Activated CD4-positive, CD25-positive, alpha-beta regulatory T cell (primary cell): ENCODE results near the gene ZNF740.

Experiments used
- DNase-seq, 4 experiments: peaks; one replicate each; lab custom pipeline; 2025; lab: John Stamatoyannopoulos, UW

Gene ZNF740

DNA sequence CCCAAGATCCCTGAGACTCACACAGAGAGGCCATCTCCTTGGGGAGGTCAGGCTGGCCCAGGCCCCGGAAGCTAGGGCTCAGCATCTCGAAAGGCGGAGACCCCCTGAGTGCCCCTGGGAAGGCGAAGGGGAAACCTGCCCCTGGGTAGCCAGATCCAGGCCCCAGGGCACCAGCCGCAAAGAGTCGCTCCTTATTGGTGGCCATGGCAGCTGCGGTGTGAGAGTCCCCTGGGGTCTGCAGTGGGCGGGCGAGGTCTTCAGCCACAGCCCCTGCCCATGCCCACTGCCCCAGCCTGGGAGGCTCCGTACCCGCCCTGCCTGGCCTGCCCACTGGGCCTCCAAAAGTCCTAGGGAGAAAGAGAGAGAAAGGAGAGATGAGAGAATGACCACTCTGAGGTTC lies 46.8 kb downstream of the ZNF740 start:
- no peak for DNase-seq

DNA sequence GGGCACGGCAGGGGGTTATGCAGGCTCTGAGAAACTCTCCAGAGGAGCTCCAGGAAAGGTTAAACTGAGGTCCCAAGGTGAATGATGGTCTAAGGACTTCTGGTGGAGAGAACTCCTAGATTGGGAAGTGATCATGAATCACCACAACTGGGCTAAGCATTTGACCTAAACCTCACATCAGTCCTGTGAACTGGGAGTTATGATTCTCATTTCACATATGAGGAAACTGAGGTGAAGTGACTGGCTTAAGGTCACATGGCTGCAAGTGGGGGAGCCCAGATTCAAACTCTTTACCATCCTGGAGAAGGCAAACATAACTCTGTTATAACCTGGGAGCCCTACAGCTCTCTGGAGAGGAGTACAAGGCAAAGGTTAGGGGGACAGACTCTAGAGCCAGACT lies 47.3 kb downstream of the ZNF740 start:
- no peak for DNase-seq

DNA sequence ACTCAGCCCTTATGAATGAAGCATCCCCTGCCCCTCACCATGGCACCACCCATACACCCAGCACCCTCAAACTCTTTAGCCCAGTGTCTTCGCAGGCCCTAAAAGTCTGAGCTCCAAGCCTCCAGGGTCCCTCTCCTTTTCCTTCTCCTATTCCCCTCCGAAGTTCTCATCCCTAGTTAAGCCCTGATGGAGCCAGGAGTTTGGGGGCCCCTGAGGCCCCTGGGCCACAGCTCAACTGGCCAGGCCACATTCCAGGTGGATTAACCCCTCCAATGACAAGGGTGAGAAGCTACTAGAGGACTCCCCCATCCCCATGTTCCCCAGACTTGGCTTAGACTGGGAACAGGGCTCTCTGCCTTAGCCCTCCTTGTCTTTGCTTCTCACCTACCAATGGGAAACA lies 48.9 kb downstream of the ZNF740 start:
- no peak for DNase-seq

DNA sequence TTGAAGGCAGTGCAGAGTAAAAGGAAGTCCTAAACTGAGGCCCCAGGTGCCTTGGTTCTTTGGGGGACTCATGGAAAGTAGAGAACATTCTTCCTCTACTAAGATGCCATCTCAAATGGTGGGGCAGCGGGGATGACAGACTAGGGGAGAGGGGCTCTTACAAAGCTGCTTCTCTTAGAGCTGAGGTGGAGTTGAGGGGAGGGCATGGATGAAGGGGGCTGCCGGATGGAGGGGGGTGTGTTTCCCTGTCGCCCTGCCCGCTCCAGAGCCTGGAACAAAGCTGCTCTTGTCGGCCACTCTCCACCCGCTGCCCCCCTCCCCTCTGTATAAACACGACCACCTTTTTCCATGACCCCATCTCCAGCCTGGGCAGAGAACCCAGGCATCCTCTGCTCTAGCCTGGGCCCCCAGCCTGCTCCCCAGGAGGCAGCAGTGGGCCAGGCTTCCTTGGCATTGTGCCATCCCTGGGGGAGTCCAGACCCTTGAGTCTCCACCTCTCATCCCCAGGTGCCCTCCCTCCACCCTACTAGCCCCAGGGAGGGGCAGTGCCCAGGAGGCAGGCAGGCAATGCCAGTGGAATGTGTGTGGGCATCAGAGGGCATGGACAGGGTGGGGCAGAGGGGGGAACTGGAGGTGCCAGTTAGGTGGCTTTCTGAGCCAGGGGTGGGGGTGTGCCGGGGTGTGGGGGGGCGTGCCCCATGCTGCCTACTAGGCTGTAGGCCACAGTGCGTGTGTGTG lies 49.8 kb downstream of the ZNF740 start:
- DNase-seq = no peak

DNA sequence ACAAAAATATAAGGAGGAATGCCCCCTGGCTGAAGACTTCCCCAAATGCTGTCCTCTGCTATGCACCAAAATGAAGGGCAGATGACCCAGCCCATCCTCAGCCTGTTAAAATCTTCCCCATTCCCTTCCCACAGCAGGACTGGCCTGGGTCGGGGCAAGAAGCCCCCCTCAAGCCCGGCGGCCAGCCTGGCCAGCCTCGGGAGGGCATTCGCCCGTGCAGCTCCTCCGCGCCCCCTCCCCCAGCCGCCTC lies 51.1 kb downstream of the ZNF740 start:
- no peak for DNase-seq

DNA sequence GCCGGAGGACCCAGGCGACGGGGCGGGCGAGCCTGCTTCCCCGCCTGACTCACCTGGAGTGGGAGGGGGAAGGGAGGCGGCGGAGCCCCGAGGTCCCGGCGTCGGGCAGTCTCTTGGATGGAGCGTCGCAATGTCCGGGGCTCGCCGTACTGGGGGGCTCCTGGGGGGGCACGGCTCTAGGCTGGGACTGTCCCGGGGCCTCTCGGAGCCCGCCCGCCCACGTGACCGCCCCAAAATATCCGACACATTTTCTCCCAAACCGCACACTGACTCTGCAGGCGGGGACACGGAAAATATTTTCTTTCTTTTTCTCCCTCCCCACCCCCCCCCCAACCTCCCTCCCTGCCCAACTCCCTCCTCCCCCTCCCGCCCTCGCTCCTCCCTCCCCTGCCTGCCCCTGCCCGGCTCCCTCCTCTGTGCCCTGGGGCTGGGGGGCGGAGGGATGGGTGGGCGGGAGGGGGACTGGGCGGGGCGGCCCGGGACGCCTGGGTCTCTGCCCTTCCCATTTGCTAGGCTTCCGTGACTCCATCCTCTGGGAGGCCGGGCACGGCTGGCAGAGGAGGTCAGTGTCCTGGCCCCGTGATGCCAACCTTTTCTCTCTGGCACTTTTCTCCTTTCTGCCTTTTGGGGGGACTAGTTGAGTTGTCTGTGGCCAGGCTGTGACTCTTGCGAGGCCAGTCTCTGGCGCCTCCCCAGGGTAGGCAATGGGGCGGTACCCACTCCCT lies 51.6 kb downstream of the ZNF740 start, which contains the start of gene RARG:
TSS of gene RARG (minus strand) at position 289 of the 725 bp plus-strand sequence. CDS start 4,664 bp downstream, outside the sequence.
- peak in 2 of 4 experiments; percentile 42 to 44 for DNase-seq

DNA sequence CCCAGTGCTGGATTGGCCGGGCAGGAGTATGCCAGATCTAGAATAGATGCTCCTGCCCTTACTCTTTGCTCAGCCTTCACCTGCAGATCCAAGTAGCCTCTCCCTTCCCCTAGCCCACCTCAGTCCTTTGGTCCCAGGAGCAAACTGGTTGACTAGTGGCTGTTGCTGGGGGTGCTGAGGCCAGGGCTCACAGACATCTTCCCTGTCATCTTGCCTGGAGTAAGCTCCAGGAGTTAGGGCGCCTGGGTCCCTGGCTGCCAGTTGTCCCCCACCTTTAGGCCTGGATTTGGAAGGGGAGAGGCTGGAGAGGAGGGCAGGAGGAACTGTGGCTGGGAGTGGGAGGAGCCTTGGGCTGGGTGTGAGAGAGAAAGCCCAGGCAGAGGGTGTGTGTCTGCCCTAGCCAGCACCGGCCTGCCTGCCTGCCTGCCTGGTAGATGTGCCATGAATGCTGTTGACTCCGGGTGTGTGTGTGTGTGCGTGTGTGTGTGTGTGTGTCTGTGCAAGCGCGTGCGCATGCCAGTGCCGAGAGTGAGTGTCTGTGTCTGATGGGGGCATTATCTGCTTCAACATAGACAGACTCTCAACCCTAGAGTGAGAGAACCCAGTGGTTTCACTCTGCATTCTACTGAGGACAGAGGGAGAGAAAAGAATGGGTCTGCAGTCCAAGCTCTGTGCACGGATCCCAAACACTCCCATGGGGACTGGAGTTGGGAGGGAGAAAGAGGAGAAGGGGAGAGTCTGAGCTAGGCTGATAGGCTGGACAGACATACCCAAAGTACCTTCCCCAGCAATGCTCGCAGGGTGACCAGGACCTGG lies 52.3 kb downstream of the ZNF740 start:
- no peak for DNase-seq

DNA sequence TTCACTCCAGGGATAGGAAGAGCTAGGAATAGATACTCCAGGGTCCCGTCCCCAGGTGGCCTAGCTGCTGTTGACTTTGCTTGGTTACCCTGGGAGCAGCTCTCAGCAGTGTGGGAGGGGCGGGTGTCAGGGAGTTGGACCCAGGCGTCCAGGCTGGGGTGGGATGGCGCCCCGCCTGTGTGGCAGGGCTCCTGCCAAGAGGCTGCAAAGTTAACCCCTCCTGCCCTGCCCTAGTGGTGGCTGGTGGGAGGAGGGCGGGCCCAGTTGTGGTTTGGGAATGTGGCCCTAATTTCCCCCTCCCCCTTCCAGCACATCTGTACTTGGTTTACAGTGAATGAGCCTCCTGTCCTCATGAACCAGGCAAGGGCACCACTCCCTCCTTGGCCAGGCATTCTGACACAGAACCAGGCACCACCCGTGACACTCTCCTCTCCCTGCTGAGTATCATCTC lies 53.2 kb downstream of the ZNF740 start:
- no peak for DNase-seq

DNA sequence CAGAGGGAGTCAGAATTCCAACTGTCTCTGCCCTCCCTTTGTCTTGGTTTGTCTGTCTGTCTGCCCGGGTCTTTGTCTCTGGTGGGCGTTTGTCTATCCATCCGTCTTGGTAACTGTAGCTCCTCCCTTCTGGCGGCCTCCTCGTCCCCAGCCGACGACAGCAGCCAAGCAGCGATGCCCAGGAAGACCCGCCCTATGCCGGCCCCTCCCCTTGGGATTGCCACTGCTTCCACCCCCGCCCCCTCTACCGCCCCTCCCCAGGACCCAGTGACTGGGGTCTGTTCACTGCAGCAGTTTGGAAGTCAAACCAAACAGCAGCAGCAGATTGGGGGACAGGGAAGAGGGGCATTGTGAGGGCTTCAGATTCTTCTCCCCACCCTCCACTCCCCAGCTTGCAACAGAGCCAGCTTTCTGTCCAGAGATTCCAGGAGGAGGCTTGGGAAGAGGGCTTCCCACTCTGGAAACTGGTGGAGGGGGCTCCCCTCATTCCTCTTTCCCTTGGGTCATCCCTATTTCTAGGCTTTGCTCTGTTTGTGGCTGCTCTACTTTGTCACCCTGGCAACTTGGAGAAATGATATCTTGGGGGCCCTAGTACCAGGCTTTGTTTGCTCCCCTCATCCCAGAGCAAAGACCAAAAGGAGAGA lies 53.9 kb downstream of the ZNF740 start:
- DNase-seq = no peak

DNA sequence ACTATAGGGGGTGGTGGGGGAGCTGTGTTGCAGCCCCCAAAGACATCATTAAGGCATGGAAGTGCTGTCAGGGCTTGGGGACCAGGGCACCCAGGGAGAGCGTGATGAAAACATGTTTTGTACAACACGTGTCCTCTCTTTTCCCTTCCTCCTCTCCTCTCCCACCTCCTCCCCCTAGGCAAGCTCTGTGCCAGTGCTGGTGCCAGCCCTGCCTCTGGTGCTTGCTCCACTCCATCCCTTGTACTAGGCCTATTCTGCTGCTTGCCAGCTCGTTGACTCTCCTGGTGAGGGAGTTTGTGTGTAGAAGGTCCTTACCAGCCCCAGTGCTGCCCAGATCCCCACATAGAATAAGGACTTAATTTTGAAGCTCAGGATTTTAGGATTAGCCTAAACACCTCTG lies 54.6 kb downstream of the ZNF740 start:
- no peak for DNase-seq

DNA sequence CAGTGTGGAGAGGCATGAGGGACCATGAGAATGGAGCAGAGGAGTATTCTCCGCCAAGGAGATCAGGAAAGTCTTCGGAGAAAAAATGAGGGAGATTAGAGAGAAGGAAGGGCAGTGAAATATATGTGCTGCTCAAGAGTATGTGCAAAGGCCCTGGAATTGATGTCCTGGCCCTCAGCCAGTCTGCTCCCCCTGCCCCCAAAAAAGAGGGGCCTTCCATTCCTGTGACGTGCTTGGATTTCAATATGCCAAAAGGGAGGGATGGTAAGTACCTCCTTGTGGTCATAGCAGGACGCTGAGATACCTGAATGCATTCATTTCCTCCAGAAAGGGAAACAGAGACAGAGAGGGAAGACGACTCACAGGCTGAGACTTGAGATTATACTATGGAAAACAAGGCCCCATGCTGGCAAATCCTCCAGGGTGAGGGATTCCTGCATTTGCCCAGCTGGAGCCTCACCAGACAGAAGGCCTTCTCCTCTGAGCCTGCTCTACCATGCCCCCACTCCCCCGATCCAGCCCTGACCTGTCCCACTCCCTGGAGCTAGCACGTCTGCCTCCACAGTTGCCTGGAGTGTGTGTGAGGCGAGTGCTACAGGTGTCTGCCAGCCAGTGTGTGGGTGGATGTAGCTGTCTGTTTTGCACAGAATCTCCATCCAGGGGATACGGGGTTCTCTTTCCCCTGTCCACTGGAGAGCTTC lies 55.4 kb downstream of the ZNF740 start:
- no peak for DNase-seq

DNA sequence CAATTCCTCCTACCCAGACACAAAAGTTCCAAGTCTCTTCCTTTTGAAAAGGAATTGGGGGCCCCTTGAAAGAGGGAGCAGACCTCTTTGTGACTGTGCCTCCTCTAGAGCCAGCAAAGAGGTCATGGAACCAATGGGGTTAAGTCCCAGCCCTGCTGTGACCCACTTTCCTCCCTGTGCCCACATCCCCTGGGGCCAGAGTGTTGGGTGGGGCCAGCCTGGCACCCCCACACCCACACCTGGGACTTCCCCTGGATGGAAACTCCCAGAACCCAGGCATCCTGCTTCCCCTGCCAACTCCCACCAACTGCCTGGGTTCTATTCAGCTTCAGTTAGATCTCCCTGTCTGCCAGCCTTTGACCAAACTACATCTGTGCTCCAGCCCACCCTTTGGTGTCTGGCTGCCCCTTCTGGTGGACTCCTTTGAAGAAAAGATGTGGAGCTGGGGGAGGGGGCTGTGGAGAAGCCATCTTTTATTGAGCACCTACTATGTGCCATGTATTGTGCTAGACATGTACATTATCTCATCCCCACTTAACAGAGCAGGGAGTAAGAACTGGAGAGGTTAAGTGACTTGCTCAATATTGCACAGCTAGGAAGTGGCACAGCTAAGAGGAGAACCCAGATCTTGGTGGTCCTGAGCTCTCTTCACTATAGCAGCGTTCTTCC lies 56.1 kb downstream of the ZNF740 start:
- no peak for DNase-seq

DNA sequence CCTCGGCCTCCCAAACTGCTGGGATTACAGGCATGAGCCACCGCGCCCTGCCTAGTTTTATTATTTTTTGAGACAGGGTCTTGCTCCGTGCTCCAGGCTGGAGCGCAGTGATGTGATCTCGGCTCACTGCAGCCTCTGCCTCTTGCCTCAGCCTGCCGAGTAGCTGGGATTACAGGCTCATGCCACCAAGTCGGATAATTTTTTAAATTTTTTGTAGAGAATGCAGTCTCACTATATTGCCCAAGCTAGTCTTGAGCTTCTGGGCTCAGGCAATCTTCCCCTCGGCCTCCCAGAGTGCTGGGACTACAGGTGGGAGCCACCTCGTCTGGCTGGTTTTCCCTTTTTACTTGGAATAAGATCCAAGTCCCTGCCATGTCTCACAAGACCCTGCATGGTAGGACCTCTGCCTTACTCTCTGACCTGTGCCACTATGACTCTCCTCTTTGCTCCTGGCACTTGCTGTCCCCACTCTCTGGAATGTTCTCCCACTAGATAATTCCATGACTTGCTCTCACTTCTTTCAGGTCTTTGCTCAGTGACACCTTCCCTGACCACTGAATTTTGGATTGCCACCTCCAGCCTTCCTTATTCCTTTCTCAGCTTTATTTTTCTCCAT lies 59.2 kb downstream of the ZNF740 start:
- no peak for DNase-seq

DNA sequence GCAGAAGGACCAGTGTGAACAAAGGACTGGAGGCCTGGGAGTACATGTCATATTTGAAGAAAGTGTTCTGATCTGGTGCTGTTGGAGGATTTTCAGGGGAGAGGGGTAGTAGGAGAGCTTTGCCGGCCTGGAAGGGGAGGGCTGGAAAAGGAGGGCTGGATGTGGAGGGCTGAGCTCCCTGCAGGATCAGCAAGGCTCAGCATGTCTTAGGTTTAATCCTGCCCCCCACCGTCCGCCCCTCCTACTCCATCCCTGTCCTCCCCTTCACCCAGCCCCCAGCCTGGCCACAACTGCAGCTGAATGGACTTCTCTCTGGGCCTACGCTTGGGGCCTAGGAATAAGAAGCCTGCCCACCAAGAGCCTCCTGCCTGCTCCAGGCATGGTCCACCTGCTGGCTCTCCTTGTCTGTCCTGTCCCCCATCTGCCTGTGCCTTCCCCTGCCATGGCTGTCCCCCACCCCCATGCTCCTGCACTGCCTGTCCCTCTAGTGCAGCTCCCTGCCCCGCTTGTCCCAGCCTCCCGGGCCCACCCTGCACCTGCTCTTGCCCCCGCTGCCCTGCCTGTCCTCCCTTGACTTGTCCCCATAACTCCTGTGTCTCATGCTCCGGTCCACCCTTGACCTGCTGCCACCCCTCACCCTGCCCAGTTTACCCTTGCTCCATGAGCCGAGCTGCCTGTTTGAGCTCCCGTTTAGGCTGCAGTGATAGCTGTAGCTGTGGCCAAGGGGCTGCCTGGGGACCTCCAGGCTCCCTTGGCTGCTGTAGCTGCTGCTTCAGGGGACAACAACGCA lies 61.3 kb downstream of the ZNF740 start:
- no peak for DNase-seq

DNA sequence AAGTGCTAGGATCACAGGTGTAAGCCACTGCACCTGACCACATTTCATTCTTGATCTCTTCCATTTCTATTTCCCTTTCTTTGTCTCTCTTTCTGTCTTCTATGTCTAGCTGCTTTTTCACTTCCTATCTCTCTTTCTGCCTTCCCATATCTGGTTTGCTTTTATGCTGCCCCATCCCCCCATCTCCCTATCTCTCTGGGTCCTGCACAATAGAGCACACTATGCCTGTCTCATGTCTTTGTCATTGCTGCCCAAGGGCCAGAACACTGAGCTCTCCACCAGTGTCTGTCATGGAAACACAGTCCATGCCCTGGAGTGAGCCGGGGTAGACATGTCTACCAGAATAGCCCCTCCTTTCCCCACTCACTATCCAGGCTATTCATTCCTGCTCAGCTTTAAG lies 63.8 kb downstream of the ZNF740 start:
- DNase-seq = no peak
